NCI-H748 treated with DMSO at 0.1 percent for 48 hours (cell line): ENCODE results near the gene TRPV2.
A peak's percentile ranks its signal among the peaks of the same experiment; 100 is the strongest.
"Not testable (repeated sequence)": the region's sequence is repeated elsewhere in the genome, so short reads cannot be mapped to it uniquely, and the experiment has no call there.

Experiments used
- DNase-seq: peaks from one replicate; lab custom pipeline; 2025; lab: John Stamatoyannopoulos, UW

TRPV2 gene

DNA sequence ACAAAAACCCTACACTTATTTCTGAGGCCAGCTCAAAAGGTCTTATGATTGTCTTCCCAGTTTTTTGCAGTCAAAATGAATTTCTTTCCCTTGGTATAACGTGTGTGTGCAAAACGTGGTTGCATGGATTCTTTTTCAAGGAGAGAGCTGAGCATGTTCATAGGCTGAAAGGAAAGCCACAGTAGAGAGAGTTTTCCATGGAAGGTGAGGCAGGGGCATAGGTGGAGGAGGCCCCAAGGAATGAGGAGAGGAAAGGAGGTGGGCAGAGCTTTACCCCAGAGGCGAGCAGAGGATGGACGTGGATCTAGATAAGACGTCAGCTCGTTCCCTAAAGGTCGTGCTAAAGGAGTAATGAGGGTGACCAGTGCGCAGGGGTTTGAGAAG is 22.8 kb downstream of the TRPV2 start:
- no peak for DNase-seq

- DNase-seq = peak; percentile 99
These were observed 23.4 kb downstream of the TRPV2 start for GRCh38 chr17:16438557-16439302.

GRCh38 chr17:16439303-16439791 is 24.0 kb downstream of the TRPV2 start:
- DNase-seq = no peak

- no peak for DNase-seq
These were observed 24.5 kb downstream of the TRPV2 start for GRCh38 chr17:16439811-16440351.

- not testable (repeated sequence) for DNase-seq
These were observed 25.0 kb downstream of the TRPV2 start for GRCh38 chr17:16440354-16440753.

GRCh38 chr17:16440901-16441629 is 25.7 kb downstream of the TRPV2 start:
- DNase-seq = no peak

- no peak for DNase-seq
These were observed 26.8 kb downstream of the TRPV2 start for GRCh38 chr17:16442141-16442540.

- no peak for DNase-seq
These were observed 27.5 kb downstream of the TRPV2 start for GRCh38 chr17:16442594-16443510.

DNA sequence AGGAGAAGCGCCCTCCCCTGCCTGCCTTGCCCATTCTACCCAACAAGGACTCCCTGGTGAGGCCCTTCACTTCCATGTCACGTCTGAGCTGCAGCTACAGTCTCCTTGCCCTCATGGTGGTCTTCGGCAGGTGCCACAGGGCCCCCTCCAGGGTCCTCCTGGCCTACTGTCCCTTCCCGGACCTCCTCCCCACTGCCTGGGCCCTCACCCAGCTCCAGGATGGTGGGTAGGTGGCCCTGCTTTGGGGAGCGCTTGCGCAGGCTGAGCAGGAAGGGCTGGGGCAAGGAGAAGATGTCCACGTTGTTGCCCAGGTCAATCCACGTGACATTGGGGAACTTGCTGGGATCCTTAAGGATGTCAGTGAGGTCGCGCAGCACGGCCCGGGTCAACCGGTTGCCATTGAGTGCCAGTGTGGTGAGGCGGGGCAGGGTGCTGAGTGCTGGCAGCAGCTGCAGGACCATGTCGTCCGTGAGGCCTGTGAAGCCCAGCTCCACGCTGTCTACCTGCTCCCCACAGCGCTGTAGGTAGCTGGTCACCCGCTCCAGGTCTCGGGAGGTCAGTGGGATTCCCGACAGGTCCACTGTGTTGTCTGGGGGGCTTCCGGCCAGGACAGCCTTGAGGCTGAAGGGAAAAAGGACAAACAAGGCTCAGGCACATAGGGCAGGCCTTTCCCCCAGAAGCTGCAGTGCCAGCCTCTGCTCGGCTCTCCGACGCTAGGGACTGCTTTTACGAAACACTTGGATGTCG is 28.3 kb downstream of the TRPV2 start:
- no peak for DNase-seq

DNA sequence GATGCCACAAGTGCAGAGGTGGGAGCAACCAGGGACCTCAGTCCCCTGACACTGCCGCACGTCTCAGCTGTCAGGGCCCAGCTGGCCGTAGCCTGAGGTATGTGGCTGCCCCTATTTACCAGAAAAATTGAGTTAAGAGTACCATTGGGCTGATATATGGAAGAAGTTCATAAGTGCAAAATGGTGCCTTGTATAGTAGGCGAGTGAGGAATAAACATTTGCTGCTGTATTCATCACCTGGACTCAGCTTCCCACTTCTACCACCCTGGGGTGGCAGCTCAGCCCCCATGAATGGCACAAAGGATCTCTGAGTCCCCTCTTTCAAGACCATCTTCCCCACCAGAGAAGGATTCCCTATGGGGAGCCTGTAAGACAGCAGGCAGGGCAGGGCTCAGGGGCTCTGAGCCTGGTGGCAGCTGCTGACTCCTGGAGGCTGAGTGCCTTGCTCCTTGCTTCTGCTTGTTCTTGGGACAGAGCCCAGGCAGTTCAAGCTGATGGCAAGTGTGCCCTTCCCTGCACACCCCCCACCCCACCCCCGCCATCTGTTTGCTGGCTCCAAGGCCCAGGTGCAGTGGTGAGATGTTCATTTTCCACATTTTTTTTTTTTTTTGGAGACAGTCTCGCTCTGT is 29.0 kb downstream of the TRPV2 start:
- DNase-seq = no peak

- no peak for DNase-seq
These were observed 31.1 kb downstream of the TRPV2 start for GRCh38 chr17:16446338-16446983.

- DNase-seq = no peak
These were observed 32.3 kb downstream of the TRPV2 start for GRCh38 chr17:16447676-16448075.

- DNase-seq = no peak
These were observed 33.1 kb downstream of the TRPV2 start for GRCh38 chr17:16448490-16448889.

GRCh38 chr17:16449121-16449570 is 33.8 kb downstream of the TRPV2 start:
- DNase-seq = no peak

DNA sequence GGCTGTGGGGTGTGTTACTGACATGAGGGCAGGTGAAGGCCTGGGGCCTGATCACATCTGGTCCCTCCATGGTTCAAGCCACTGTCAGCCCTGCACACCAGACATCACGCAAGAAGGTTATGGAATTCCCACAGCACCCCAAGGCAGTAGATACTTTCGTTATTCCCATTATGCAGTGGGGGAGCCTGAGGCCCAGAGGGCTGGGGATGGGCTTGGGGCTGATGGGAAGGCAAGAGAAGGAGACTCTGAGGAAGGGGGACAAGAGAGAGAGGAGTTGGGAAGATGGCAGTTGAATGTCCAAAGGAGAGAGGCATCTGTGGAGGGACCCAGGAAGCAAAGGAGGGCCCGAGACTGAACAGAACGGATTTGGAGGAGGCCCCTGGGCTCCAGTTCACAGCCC is 34.7 kb downstream of the TRPV2 start:
- DNase-seq = no peak

GRCh38 chr17:16452268-16452667 is 36.9 kb downstream of the TRPV2 start:
- DNase-seq = not testable (repeated sequence)

DNA sequence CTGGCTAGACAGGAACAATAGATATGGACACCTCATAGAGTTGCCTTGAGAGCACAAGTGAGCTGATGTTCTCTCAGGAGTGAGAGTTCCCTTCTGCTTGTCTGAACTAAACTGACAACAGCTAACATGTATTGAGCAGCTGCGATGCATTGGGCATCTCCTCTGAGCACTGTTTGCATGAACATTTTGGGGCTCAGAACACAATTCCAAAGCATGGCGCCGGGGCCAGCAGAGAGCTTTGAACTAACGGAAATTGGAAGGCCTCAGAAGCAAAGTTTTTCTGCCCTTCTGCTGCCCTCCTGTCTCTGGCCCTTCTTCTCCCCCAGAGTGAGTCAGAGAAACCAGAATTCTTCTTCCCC is 38.1 kb downstream of the TRPV2 start:
- no peak for DNase-seq

DNA sequence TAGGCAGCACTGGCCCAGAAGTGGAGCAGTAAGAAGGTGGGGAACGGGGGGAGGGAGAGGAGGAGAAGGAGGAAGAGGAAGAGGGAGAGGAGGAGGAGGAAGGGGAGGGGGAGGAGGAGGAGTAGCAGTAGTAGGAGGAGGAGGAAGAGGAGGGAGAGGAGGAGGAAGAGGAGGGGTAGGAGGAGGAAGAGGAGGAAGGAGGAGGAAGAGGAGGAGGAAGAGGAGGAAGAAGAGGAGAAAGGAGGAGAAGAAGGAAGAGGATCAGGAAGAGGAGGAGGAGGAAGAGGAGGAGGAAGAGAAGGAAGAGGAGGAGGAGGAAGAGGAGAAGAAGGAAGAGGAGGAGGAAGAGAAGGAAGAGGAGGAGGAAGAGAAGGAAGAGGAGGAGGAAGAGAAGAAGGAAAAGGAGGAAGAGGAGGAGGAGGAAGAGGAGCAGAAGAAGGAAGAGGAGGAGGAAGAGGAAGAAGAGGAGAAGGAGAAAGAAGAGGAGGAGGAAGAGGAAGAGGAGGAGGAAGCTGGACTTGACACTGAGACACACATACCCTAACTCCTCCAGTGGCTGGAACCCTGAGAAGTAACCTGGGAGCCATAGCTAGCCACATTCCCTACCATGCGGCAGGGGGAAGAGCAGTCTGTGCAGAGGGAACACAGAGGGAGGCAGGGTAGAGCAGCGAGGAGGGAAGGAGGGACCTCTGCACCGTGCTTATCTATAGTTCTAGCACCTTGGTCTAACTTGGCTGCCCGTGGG is 40.8 kb downstream of the TRPV2 start:
- no peak for DNase-seq

DNA sequence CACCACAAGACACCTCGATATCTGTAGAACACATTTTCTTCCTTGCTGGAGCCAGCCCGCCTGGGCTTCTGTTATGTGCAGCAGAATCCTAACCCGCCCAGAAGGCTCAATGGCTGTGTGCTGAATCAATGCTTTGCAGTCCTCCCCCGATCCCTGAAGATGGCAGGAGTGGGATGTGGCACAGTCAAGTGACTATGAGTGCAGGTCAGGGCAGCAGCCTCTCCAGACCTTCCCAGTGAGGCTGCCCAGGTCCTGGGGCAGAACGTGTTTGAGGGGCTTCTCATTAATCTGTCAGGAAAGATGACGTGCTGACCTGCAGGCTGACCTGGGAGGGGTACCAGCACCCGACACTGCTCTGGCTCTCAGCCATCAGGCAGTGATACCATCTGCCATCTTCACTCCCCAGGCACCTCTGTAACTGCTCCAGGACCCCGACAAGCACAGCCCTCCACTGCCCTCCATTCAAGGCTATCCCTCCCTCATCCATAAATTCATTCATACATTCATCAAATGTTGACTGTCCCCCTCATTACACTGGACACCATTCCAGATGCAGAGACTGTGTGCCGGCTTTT is 41.5 kb downstream of the TRPV2 start:
- DNase-seq = no peak
